ENCODE results near the gene SIKE1. TPM values are rescaled to one million over a fixed set of nuclear protein-coding genes. Genes with fewer than 3 reads are reported as not detected.
"Not testable (repeated sequence)": the region's sequence is repeated elsewhere in the genome, so short reads cannot be mapped to it uniquely, and the experiment has no call there.

The SIKE1 gene
- total RNA-seq, 6 experiments from 2014 or later: 39.1 to 48.7 (median 42.0) TPM

DNA sequence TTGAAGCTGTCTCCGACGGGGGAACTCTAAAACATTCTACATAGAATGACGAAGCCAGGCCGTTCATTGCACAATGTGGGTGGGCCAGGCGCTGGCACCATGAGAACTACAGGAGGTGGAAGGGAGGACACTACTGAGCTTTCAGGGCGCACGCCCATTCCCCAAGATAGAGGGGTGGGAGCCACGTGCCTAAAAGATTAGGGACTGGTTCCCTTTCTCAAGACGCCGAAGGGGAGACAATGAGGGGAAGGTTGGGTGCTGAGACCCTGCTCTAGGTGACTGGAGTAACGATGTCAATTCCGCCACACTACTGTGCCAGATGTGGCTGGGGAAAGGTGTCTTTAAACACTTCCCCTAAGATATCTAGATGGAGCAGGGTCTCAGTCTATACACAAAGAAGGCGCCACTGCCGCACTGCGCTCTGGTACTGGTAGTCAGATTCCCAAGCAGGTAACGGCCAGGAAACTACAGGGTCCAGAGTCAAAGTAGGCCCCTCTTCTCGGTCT, 23.5 kb downstream of the SIKE1 start:
- Mint-ChIP-seq H3K36me3 (ENCODE audit: low read depth) (peaks cover 16% of the 10 kb centered on the region), H3K4me3 (peak overlapping the region; percentile 92), H3K9me3 (no peaks in the 10 kb centered on the region), H3K4me1 (ENCODE audit: low read depth) (peaks cover 61% of the 10 kb centered on the region), H3K27ac (peak overlapping the region; percentile 100), H3K27me3 (ENCODE audit: insufficient read depth) (no peaks in the 10 kb centered on the region)
- DNase-seq: no peak
- TF ChIP-seq CTCF (IDR thresholded peaks at IDR 0.05): no peak

GRCh38 chr1:114756009-114756892, 24.2 kb downstream of the SIKE1 start:
- no peak for DNase-seq
- Mint-ChIP-seq H3K9me3 (no peaks in the 10 kb centered on the region), H3K36me3 (ENCODE audit: low read depth) (peaks cover 16% of the 10 kb centered on the region), H3K27me3 (ENCODE audit: insufficient read depth) (no peaks in the 10 kb centered on the region), H3K27ac (peak overlapping the region; percentile 100), H3K4me3 (peak overlapping the region; percentile 92), H3K4me1 (ENCODE audit: low read depth) (peaks cover 69% of the 10 kb centered on the region)
- no peak for TF ChIP-seq CTCF (IDR thresholded peaks at IDR 0.05)

DNA sequence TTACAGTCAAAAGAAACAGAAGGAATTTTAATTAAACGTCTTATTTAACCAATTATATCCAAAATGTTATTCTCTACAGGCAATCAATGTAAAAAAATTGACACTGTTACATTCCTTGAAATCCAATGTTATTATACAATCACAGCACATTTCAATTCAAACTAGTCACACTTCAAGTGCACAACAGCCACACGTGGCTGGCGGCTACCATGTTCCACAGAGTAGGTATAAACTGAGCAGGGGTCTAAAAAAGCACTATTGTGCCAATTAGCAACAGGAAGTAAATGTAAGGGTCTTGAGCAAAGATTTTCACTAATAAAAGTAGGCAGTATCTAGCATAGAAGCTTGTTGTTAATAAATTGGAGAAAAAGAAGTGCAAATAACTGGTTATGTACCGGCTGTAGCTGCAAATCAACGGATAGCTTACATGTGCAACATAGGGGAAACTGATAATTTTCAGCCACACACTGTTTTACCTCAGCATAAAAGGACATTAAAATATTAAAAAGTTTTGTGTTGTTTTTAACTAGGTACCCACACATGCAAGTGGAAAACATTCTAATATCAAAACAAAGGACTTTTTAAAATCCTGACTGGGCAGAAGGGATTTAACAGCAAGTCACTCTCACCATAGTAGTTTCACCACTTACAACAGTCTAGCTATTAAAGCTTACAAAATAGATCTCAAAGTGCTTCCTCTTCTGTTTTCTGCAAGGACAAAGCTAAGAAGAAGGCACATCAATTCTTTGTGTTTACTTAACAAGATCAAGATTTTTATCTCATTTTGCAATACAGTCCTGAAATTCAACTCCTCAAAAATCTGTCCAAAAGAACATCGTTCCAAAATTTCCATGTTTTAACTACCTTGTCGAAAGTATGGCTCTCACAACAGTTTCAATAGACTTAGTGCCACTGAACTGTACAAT, 25.2 kb downstream of the SIKE1 start:
- no peaks in the 10 kb centered on the region for H3K9me3 Mint-ChIP-seq
- peaks cover 19% of the 10 kb centered on the region for H3K36me3 Mint-ChIP-seq (ENCODE audit: low read depth)
- H3K27ac Mint-ChIP-seq: peak overlapping the region; percentile 51
- DNase-seq: no peak
- peak overlapping the region; percentile 92 for H3K4me3 Mint-ChIP-seq
- no peak for TF ChIP-seq CTCF (IDR thresholded peaks at IDR 0.05)
- peaks cover 79% of the 10 kb centered on the region for H3K4me1 Mint-ChIP-seq (ENCODE audit: low read depth)
- no peaks in the 10 kb centered on the region for H3K27me3 Mint-ChIP-seq (ENCODE audit: insufficient read depth)

- DNase-seq; H3K27me3 Mint-ChIP-seq (ENCODE audit: insufficient read depth); H3K27ac Mint-ChIP-seq; H3K9me3 Mint-ChIP-seq; H3K4me3 Mint-ChIP-seq: not testable (repeated sequence)
- Mint-ChIP-seq H3K4me1 (ENCODE audit: low read depth) (peaks cover 85% of the 10 kb centered on the region), H3K36me3 (ENCODE audit: low read depth) (peaks cover 34% of the 10 kb centered on the region)
Measured at GRCh38 chr1:114753702-114754101, 26.8 kb downstream of the SIKE1 start.

DNA sequence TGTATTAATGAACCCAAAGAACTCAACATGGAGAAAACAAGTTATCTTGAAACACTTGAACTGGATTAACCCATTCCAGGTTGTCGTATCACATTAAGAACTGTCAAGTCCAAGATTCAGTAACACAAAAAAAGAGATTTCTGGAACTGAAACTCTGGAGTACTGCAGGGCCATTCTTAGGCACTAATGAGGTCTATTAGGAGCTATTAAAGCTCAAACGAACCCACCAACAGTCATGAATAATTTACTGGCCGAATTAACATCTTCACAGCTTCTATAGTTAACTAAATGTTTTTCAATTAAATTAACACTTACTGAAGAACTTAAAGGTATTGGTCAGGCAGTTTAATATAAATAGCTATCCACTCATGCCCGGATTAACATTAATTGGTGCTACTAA, 27.3 kb downstream of the SIKE1 start:
- peaks cover 40% of the 10 kb centered on the region for H3K36me3 Mint-ChIP-seq (ENCODE audit: low read depth)
- H3K27me3 Mint-ChIP-seq (ENCODE audit: insufficient read depth): no peaks in the 10 kb centered on the region
- no peak overlapping the region for H3K4me3 Mint-ChIP-seq
- DNase-seq: no peak
- H3K27ac Mint-ChIP-seq: no peak overlapping the region
- no peak for TF ChIP-seq CTCF (IDR thresholded peaks at IDR 0.05)
- H3K4me1 Mint-ChIP-seq (ENCODE audit: low read depth): peaks cover 85% of the 10 kb centered on the region
- no peaks in the 10 kb centered on the region for H3K9me3 Mint-ChIP-seq

All from HFFc6 (cell line).